ENCODE results near the gene SPOCK2.

Gene SPOCK2

DNA sequence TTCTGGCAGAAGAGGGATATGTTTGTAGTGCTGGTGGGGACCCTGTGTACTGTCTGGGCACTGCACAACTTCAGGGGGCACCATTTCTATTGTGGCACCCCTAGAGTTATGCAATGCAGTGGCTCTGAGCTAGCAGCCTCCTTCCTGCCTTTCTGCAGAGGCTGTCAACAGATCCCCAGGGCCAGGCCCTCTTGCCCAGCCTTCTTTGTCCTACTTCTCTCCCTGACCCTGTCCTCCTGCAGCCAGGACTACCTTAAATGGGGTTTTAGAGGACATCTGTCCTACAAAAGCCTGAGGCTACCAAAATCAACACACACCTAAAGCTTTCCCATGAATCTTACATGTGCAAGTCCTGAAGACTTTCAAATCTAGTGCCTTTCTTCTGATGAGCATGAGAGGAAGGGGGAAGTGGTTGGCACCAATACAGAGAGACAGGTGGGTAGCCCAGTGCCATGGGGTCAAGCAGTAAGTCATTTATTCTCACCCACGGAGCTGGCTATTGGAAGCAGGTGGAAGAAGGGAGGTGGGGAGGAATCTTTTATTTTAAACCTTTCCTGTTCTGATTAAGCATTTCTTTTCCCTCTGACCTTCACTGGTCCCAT is 2.4 kb downstream of the SPOCK2 start:
- no peak for DNase-seq (ENCODE audit: low spot score in 2 of 2)
- H3K27ac Mint-ChIP-seq, result peak overlapping the region; percentile 98

DNA sequence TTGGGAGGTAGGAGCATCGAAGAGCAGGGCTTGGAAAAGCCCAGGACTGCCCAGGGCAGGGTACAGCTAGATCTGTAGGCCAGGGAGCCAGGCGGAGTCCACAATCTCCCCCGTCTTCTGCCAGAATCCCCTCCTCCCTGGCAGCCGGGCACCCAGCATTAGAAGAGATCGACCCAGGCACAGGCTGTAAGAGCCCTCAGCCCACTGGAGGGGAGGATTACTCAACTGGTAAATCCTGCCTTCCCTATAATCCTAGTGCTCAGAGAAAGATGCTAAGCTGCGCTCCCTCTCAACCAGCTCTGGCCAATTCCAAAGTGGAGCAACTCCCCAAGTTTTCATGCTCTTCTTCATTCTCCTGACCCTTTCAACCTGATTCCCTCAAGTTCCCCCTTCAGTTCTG is 3.2 kb downstream of the SPOCK2 start:
- no peaks in the 10 kb centered on the region for H3K9me3 Mint-ChIP-seq
- peaks cover 84% of the 10 kb centered on the region for H3K4me1 Mint-ChIP-seq
- peak overlapping the region; percentile 97 for H3K4me3 Mint-ChIP-seq
- H3K36me3 Mint-ChIP-seq, result peaks cover 48% of the 10 kb centered on the region
- ATAC-seq (no peak), DNase-seq (ENCODE audit: low spot score in 2 of 2) (no peak)
- H3K27ac Mint-ChIP-seq, result peak overlapping the region; percentile 93

More for the DNA sequence above, 2.4 kb downstream of the SPOCK2 start:
- peaks cover 78% of the 10 kb centered on the region for H3K4me1 Mint-ChIP-seq
- peak overlapping the region; percentile 97 for H3K4me3 Mint-ChIP-seq
- H3K36me3 Mint-ChIP-seq, result peaks cover 48% of the 10 kb centered on the region
- H3K9me3 Mint-ChIP-seq, result no peaks in the 10 kb centered on the region
- ATAC-seq, result no peak

DNA sequence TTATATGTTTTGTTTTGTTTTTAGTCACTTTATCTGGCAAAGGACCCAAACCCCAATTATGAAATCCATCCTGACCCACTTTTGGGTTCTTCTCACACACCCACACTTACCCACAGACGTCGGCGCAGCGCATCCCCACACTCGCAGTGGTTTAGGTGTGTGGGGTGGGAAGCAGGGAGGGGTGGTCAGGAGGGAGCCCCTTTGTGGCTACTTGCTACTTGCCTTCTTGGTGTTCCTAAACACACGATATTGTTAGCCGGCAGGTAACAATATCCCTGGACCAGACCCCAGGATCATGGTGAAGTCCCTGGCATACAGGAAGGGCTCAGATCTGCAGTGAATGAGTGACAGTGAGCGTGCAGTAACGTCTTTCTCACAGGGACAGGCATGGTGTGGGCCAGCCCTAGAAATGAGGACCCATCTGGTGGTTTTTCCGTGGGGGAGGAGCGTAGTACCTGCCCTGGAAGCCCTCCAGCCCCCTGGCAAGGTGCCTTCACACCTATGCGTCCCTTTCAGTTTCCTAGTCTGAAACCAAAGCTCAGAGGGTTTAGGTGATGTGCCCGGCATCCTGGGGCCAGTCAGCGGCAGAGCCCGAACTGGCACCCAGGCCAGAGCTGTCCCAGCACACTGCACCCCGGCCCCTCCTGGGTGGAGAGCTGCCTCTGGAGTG is 4.4 kb downstream of the SPOCK2 start:
- peak; percentile 61 for ATAC-seq

DNA sequence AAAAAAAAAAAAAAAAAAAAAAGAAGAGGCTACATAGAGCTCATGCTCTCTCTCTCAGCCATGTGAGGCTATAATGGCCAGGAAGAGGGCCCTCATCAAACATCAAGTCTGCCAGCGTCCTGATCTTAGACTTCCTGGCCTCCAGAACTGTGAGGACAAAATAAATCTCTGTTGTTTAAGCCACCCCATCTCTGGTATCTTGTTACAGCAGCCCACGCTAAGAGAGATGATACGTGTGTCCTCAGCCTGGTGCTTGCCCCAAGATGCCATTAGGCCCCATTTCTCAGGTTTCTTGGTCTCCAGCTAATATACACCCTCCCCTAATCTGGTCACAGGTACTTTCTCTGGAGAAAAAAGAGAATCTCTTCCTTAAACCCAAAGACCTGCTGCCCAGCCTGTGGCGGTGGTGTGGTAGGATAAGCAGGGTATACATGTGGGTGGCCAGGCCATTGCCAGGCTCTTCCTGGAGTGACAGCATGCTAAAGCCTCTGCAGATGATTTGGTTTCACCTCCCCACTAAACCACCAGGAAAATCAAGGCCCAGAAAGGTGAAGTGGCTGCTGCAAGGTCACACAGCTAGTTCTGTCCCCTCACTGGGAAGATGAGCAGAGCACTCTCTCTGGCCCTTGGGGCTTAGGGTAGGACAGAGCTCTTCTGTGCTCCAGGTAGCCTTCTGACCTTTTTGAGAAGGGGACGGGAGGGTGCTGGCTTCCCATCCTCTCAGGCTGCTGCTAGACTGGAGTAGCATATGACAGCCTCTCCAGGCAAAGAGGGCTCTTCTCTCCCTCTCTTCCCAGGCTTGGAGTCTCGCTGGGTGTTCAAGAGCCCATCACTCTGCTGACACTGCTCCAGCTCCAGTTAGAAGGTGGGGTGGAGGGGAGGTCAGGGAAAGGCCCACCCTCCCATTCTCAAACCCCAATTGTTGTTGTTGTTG is 5.2 kb downstream of the SPOCK2 start:
- peak overlapping the region; percentile 93 for H3K27ac Mint-ChIP-seq
- no peak for DNase-seq (ENCODE audit: low spot score in 2 of 2)
- H3K4me1 Mint-ChIP-seq, result peaks cover 82% of the 10 kb centered on the region
- H3K4me3 Mint-ChIP-seq, result peak overlapping the region; percentile 97
- peaks cover 41% of the 10 kb centered on the region for H3K36me3 Mint-ChIP-seq
- ATAC-seq, result no peak
- H3K9me3 Mint-ChIP-seq, result no peaks in the 10 kb centered on the region

More for the DNA sequence above, 4.4 kb downstream of the SPOCK2 start:
- Mint-ChIP-seq H3K36me3 (peaks cover 48% of the 10 kb centered on the region), H3K4me3 (peak overlapping the region; percentile 97), H3K4me1 (peaks cover 84% of the 10 kb centered on the region), H3K9me3 (no peaks in the 10 kb centered on the region), H3K27ac (peak overlapping the region; percentile 93)
- DNase-seq (ENCODE audit: low spot score in 2 of 2), result peak; percentile 49 to 79

DNA sequence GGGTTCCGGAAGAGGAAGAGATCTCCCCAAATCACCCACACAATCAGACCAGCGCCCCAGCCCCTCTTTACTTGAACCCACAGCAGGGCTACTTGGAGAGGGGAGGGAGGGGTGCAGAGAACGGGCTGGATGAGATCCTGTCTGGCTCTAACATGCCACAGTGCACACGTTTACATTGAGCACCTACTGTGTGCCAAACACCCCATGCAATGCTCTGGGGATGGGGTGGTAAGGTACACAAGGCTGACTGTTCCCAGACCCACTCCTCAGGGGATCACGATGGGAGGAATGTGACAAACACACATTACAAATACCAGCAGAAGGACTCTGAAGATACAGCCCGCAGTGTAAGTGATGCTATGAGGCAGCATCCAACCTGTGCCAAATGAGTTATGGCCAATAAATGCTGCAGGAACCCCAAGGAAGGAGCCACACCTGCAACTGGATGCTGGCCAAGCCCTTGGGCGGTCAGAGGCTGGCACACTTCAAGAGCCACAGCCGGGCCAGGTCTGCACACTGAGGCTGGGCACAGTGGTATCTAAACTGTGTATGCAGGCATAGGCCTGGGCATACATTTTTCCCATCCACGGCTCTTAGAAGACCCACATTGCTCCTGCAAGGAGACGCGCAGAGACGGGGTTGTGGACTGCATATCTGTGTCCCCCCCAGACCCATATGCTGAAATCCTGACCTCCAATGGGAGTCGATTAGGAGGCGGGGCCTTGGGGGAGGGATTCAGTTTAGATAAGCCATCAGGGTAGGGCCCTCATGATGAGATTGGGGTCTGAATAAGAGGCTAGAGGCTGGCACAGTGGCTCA is 6.4 kb downstream of the SPOCK2 start:
- DNase-seq (ENCODE audit: low spot score in 2 of 2) (no peak), ATAC-seq (no peak)
- peaks cover 40% of the 10 kb centered on the region for H3K36me3 Mint-ChIP-seq
- peak overlapping the region; percentile 97 for H3K4me3 Mint-ChIP-seq
- peak overlapping the region; percentile 60 for H3K27ac Mint-ChIP-seq
- H3K4me1 Mint-ChIP-seq, result peaks cover 92% of the 10 kb centered on the region
- no peaks in the 10 kb centered on the region for H3K9me3 Mint-ChIP-seq

GRCh38 chr10:72081210-72081609 is 7.1 kb downstream of the SPOCK2 start:
- Mint-ChIP-seq H3K9me3 (no peaks in the 10 kb centered on the region), H3K36me3 (peaks cover 32% of the 10 kb centered on the region), H3K4me1 (peaks cover 94% of the 10 kb centered on the region), H3K4me3 (peak overlapping the region; percentile 29), H3K27ac (peak overlapping the region; percentile 60)
- DNase-seq (ENCODE audit: low spot score in 2 of 2), result no peak
- no peak for ATAC-seq

- peaks cover 27% of the 10 kb centered on the region for H3K36me3 Mint-ChIP-seq
- peak overlapping the region; percentile 60 for H3K27ac Mint-ChIP-seq
- H3K4me1 Mint-ChIP-seq, result peaks cover 94% of the 10 kb centered on the region
- H3K4me3 Mint-ChIP-seq, result peak overlapping the region; percentile 29
- DNase-seq (ENCODE audit: low spot score in 2 of 2) (no peak), ATAC-seq (no peak)
- no peaks in the 10 kb centered on the region for H3K9me3 Mint-ChIP-seq
These were observed 8.0 kb downstream of the SPOCK2 start for GRCh38 chr10:72080042-72080975.

DNA sequence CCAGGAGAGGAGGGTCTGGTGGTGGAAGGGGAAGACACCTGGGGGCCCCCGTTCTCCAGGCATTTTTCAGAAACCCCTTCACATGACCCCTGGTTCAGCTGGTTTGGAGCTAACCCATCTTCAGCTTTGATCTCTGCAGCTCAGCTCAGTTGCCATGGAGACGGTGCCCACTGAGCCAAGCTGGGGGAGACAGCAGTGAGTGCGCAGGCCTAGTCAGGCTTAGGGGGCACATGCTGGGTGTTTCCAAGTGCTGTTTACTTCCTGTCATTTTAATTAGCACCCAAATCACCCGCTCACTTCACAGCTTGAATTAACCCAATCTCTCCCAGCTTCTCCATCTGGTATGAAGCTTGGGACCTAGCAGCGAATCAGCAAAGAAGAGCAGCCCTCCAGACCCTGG is 9.0 kb downstream of the SPOCK2 start:
- DNase-seq (ENCODE audit: low spot score in 2 of 2), result no peak
- Mint-ChIP-seq H3K9me3 (no peaks in the 10 kb centered on the region), H3K36me3 (peaks cover 22% of the 10 kb centered on the region), H3K27ac (peak overlapping the region; percentile 60), H3K4me1 (peaks cover 94% of the 10 kb centered on the region), H3K4me3 (peak overlapping the region; percentile 29)
- ATAC-seq, result peak; percentile 31

DNA sequence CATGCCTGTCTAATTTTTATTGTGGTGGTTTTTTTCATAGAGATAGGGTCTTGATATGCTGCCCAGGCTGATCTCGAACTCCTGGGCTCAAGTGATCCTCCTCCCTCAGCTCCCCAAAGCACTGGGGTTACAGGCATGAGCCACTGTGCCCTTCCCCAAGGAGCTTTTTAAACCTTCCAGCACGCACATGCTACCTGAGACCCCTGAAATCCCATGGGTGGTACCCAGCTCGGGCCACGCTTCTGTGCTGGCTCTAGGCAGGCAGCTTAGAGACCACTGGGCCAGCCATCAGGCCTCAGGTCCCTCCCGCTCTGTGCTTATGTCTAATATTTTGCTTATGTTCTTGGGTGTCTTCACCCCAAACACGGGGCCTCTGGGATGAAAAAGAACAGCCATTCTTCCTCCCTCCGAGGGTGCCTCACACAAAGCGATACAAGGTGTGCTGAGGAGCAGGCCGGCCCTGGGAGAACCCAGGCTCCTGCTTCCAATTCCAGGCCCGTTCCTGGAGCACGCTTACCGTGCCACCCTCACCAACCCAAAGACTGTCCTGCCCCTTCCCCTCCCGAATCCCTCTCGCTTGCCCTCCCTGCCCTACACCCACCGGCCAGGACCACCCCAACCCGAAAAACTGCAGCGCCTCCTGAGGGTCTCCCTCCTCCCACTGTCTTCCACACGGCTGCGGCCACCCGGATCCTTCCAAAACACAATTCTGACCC is 10.9 kb downstream of the SPOCK2 start:
- DNase-seq (ENCODE audit: low spot score in 2 of 2) (no peak), ATAC-seq (peak; percentile 24)
- peak overlapping the region; percentile 29 for H3K4me3 Mint-ChIP-seq
- H3K36me3 Mint-ChIP-seq, result peaks cover 18% of the 10 kb centered on the region
- H3K4me1 Mint-ChIP-seq, result peaks cover 93% of the 10 kb centered on the region
- no peaks in the 10 kb centered on the region for H3K9me3 Mint-ChIP-seq
- H3K27ac Mint-ChIP-seq, result peak overlapping the region; percentile 90

GRCh38 chr10:72076756-72077155 is 11.6 kb downstream of the SPOCK2 start:
- DNase-seq (ENCODE audit: low spot score in 2 of 2), result no peak
- Mint-ChIP-seq H3K4me3 (peak overlapping the region; percentile 29), H3K36me3 (peaks cover 21% of the 10 kb centered on the region)

DNA sequence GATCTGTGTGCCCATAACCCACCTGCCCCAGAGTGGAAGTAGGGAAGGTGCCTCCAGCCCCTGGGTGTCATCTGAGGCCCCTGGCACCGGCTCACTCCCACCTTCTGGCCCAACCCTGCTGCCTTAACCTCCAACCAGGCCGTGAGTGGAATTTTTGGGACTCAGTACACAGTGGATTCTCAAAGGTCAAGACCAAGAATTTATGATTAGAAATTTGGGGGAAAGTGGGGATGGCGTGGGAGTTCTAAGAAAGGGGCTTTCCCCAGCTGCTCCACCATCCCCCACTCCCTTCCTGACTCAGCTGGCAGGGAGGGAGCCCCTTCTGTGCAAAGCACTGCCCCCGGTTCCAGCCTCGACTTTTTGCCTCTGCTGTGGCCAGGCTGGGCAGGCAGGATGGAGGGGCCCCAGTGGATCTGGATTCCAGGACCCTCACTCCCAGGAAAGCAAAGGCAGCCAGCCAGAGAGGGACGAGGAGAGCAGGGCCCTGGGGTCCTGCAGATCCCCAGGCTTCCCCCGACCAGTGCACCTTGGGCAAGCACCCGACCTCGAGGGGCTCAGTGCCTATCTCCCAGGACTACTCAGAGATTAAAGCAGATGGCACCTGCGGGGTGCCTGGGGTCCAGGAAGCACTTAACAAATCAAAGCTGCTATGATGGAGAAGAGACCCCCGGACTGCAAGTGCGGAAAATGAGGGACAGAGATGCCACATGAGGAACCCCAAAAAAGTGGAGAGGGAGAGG is 12.8 kb downstream of the SPOCK2 start:
- ATAC-seq (no peak), DNase-seq (ENCODE audit: low spot score in 2 of 2) (no peak)
- Mint-ChIP-seq H3K4me3 (peak overlapping the region; percentile 29), H3K36me3 (peaks cover 33% of the 10 kb centered on the region), H3K9me3 (no peaks in the 10 kb centered on the region), H3K27ac (peak overlapping the region; percentile 90), H3K4me1 (peaks cover 74% of the 10 kb centered on the region)

More at GRCh38 chr10:72076756-72077155, 11.6 kb downstream of the SPOCK2 start:
- no peak for ATAC-seq
- H3K4me1 Mint-ChIP-seq, result peaks cover 86% of the 10 kb centered on the region
- H3K27ac Mint-ChIP-seq, result peak overlapping the region; percentile 90
- H3K9me3 Mint-ChIP-seq, result no peaks in the 10 kb centered on the region

DNA sequence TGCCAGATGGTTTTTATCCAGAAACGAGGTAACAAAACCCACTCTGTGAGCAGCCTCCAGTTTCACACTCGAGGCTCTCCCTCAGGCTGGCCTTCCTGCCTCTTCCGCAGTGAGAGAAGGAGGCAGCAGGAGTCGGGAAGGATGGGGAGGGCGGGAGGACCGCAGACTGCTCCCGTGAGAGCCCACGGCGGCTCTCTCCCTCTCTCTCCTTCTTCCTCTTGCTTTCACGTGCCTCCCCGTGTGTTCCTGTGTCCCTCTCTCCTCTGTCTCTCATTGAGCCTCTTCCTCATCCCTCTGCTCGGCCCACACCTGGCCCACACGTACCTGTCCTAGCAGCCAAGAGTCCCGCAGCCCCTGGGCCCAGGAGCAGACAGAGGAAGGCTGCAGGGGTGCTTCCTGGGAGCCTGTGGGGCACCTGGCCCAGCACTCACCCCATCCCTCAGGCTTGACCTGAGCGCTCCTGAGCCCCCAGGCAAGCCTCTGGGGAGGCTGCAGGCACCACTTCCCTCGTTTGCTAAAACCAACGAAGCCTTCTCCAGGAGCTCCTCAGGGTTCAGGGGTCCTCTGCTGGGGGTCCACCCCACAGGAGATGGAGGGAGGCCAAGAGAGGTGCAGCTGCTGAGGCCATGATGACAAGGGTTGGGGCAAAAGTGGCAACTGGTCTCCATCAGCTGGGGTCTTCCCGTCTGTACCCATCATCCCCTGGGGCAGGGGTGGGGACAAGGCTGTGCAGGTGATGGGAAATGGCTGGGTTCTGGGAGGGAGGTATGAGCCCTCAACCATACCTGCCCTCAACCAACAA is 13.6 kb downstream of the SPOCK2 start:
- no peaks in the 10 kb centered on the region for H3K9me3 Mint-ChIP-seq
- DNase-seq (ENCODE audit: low spot score in 2 of 2), result no peak
- H3K4me3 Mint-ChIP-seq, result peak overlapping the region; percentile 29
- no peak for ATAC-seq
- H3K27ac Mint-ChIP-seq, result peak overlapping the region; percentile 90
- H3K36me3 Mint-ChIP-seq, result peaks cover 41% of the 10 kb centered on the region
- peaks cover 71% of the 10 kb centered on the region for H3K4me1 Mint-ChIP-seq
